GM19238 (cell line): Measurements from ENCODE around the gene ACSF3.

Source experiments
- DNase-seq: peaks from one replicate; pipeline ENCODE4 v3.0.0; 2011; ENCODE audit warnings: low spot score; ENCODE audit not compliant: insufficient read length

The ACSF3 gene

GRCh38 chr16:89093602-89094251, at the start of gene ACSF3:
TSS of gene ACSF3 (plus strand) at chr16:89093852. CDS start at chr16:89100682, 6,830 bp downstream.
- DNase-seq: peak; percentile 91

GRCh38 chr16:89044418-89045180, 49.1 kb upstream of the ACSF3 start:
- DNase-seq: no peak

DNA sequence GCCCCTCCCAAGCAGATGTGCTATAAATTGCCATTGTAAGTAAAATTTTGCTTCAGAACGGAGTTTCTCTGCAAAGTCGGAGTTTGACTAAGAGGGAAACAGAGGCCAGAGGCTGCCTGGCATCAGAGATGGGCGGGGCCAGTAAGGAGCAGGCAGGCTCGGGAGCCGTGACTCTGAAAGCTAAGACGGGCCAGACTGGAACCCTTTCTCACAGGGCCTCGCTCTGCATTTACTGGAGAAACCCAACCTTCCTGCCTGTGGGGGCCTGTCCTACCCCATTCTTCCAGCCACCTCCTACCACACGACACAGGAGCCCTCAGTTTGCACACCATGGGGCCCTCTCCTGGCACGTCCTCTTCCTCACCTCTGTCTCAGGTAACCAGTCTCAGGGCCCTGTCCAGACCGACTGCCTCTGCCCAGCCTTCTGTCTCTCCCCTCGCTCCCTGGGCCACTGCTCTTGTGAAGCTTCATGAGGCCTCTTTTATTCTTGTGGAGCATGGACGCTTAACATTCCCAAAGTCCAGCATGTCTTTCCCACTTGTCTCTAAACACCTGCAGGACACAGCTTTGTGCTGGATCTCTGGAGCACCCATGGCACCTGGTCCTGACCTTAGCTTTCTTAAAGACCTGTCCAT, 48.4 kb upstream of the ACSF3 start:
- no peak for DNase-seq

- no peak for DNase-seq
Observed at GRCh38 chr16:89045881-89046280, 47.8 kb upstream of the ACSF3 start.

GRCh38 chr16:89046491-89046890, 47.2 kb upstream of the ACSF3 start:
- no peak for DNase-seq

DNA sequence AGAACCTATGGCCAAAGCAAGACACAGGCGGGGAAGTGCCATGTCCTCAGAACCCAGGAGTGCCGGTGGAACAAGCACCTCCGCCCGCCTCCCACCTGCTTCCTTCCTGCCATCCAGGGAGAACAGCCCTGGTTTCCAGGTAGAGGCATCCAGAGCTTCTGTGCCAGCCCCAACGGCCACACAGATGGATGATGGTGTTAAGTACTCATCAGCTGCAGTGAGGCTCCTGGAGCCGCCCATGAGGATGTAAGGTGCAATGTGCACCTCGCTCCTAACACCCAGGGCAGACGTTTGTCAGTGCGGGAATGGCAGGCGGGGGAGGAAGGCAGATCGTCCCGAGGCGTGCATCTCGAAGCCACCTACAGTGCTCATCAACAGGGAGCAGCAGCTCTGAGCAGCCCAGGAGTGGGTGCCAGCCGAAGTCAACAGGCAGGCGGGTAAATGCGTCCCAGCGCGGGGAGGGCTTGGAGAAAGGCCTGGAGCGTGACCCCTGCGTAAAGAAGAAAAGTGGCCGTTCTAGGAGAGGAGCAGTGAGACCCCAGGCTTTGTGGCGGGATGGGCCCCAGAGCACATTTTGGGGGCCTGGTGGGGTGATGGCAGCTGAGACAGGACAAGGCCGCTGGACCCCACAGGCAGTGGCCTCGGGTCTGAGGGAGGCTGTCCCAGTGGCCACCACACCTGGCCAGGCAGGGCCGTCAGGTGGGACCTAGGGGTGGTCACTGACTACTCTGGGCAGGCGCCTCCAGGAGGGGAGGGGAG, 46.1 kb upstream of the ACSF3 start:
- DNase-seq: no peak

DNA sequence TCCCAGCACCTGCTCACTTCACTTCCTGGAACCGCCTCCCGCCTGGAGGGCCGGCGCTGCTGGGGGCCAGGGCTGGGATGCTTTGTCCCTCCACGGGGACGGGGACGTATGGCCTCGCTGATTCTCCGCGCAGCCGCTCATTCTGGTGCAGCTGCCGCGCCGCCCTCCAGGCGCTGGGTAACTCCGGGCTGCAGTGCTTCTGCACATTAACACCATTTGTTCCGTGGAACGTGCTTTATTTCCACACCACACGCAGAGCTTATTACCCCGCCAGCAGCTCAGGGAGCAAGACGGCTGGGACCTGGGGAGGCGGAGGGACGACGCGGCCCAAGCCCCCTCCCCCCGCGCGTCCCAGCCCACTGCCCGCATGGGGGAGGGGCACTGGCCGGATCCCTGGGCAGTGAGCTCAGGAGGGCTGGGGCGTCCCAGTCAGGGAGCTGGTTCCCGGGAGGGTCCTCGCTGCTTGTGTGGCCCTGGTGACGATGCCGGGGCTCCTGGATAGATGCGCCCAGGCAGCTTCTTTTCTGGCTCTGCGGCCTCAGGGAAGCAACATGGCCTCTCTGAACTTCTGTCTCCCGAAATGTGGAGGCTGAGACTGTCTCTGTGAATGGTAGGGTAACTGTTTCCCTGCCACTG, 45.4 kb upstream of the ACSF3 start:
- no peak for DNase-seq

DNA sequence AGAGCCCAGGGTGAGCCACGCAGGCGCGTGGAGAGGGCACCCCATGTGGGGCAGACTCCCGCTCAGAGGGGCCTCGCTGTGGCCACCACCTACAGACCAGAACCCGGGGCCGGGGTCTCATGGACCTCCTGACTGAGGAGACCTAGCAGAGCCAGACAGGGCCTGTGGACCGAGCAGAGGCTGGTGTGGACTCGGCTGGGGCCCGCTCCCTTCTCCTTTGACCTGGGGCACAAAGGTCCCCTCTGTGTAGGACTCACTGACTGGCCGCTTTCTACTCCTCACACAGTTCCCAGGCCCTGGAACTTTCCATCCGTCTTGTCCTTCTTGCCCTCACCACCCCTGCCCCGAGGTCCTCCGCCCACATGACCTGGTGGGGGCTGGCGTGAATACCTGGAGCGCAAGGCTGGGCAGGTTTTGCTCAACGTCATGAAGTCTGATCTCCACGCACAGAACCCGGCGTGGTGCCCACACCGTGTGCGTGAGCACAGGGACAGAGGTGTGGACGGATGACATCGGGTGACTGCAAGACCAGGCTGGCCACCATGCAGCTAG, 44.7 kb upstream of the ACSF3 start:
- DNase-seq: no peak

GRCh38 chr16:89049484-89050118, 44.1 kb upstream of the ACSF3 start:
- DNase-seq: no peak

GRCh38 chr16:89050119-89050867, 43.4 kb upstream of the ACSF3 start:
- DNase-seq: no peak

- DNase-seq: no peak
Observed at GRCh38 chr16:89050868-89051311, 42.8 kb upstream of the ACSF3 start.

- DNase-seq: no peak
Observed at GRCh38 chr16:89051521-89052166, 42.0 kb upstream of the ACSF3 start.

DNA sequence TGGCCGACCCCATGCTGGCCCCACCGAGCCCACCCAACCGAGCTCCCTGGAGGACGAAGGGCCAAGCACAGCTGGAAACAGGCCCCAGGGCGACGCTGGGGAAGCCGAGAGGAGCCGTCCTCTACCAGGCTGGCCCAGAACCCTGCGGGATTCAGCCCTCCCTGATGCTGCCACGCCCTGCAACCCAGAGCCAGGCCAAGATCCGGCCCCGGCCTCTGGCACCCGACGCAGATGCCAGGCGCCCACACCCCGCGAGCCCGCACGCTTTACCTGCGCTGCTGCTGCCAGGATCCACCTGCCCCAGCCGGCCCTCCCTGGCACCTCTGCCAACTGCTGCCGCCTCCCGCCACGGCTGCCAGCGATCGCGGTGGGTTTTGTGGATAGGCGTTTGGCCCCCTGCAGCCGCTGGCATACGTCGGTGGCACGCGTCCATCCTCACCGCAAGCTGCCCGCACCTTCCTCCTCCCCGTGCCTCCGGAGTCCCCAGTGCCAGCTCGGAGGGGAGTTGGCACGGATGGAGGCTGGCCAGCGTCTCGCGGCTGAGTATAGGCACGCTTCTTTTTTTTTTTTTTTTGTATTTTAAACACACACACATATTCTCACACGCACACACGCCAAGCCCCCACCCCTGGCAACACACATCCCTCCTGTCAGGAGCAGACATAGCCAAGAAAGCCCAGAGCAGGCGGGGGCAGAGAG, 41.3 kb upstream of the ACSF3 start:
- DNase-seq: no peak

- no peak for DNase-seq
Observed at GRCh38 chr16:89052890-89053724, 40.5 kb upstream of the ACSF3 start.

DNA sequence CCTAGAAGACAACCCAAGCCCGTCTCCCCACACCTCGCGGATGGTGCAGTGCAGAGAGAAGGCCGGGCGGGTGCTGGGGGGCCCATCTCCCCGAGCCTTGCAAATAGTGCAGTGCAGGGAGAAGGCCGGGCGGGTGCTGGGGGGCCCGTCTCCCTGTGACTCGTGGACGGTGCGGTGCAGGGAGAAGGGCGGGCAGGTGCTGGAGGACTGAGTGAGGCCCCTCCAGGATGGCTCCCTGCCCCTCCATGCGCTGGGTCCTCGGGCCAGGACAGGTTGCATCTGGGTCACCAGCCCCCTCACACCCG, 40.0 kb upstream of the ACSF3 start:
- no peak for DNase-seq

GRCh38 chr16:89054261-89054661, 39.4 kb upstream of the ACSF3 start:
- DNase-seq: no peak

DNA sequence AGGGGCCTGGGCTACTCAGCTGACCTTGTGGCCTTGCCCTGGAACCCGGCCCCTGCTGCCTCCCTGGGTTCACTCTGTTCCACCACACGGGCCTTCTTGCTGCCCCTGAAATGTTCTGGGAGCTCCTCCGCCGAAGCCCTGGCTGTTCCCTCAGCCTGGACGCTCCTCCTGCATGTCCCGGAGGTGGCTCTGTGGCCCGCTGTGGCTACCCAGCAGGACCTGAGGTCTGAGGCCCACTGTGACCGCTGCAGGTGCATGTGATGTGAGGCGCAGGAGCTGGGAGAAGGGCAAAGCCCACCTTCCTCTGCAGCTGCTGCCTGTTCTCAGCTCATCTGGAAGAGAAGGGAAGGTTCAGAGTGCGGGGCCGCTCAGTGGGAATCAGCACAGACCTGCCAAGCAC, 38.9 kb upstream of the ACSF3 start:
- no peak for DNase-seq

DNA sequence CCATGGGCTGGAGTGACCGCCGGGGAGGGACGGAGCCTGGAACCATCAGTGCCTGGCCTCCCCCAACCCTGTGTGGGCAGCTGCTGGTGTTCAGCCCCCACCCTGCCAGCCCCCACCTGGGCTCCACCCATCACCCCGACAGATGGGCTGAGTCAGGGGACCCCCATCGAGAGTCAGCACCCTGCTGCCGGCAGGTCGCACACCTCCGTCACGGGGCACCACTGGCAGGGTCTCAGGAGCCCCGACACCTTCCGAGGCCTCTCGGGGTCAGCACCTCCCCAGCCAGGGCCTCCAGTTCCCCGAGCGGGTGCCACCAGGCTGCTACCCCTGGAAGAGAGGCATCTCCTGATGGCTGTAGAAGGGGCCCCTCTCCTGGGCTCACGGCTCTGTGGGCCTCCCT, 38.3 kb upstream of the ACSF3 start:
- DNase-seq: no peak
